ENCODE data around the gene EEIG1. TPM values are rescaled to one million over a fixed set of nuclear protein-coding genes. Genes with fewer than 3 reads are reported as not detected.

The EEIG1 gene
- total RNA-seq, 4 donors from 2014 or later = 43.1 to 85.8 (median 59.5) TPM

GRCh38 chr9:127958728-127959127 is 22.1 kb downstream of the EEIG1 start:
- 96% methylated on average over 1 of the region's 1 CpG for WGBS
- Histone ChIP-seq H3K4me1 (peaks cover 86% of the 10 kb centered on the region), H3K9me3 (no peaks in the 10 kb centered on the region), H3K4me3 (no peak overlapping the region), H3K27me3 (no peaks in the 10 kb centered on the region), H3K36me3 (no peaks in the 10 kb centered on the region), H3K27ac (peak overlapping the region; percentile 49)
- DNase-seq (ENCODE audit: low spot score in 2 of 2) = no peak
- TF ChIP-seq CTCF (IDR thresholded peaks at IDR 0.05) = no peak
- TF ChIP-seq POLR2A (IDR thresholded peaks at IDR 0.05) = no peak
- no peak for TF ChIP-seq EP300 (IDR thresholded peaks at IDR 0.05)

- no peaks in the 10 kb centered on the region for H3K36me3 ChIP-seq
- TF ChIP-seq EP300 (IDR thresholded peaks at IDR 0.05) (no peak), CTCF (IDR thresholded peaks at IDR 0.05) (peak; percentile 46 to 66), POLR2AphosphoS5 (IDR thresholded peaks at IDR 0.05) (peak in 1 of 3 donors; percentile 8), POLR2A (IDR thresholded peaks at IDR 0.05) (no peak)
- WGBS = 34% methylated on average over 11 of the region's 12 CpGs
- H3K27me3 ChIP-seq = no peaks in the 10 kb centered on the region
- peaks cover 80% of the 10 kb centered on the region for H3K4me1 ChIP-seq
- peak in 1 of 2 donors; percentile 89 for DNase-seq (ENCODE audit: low spot score in 2 of 2)
- H3K4me3 ChIP-seq = peak overlapping the region; percentile 5
- H3K27ac ChIP-seq = peak overlapping the region; percentile 88
- H3K9me3 ChIP-seq = no peaks in the 10 kb centered on the region
These were observed 25.3 kb downstream of the EEIG1 start for GRCh38 chr9:127955294-127956015.

GRCh38 chr9:127954831-127955293 is 25.9 kb downstream of the EEIG1 start:
- H3K4me1 ChIP-seq = peaks cover 80% of the 10 kb centered on the region
- no peak for DNase-seq (ENCODE audit: low spot score in 2 of 2)
- TF ChIP-seq POLR2AphosphoS5 (IDR thresholded peaks at IDR 0.05) (no peak), EP300 (IDR thresholded peaks at IDR 0.05) (no peak), CTCF (IDR thresholded peaks at IDR 0.05) (no peak)

GRCh38 chr9:127953768-127954505 is 26.9 kb downstream of the EEIG1 start:
- Histone ChIP-seq H3K4me3 (no peak overlapping the region), H3K27ac (peak overlapping the region; percentile 88), H3K27me3 (no peaks in the 10 kb centered on the region), H3K9me3 (no peaks in the 10 kb centered on the region), H3K36me3 (peaks cover 8% of the 10 kb centered on the region), H3K4me1 (peaks cover 76% of the 10 kb centered on the region)
- WGBS = 82% methylated on average over 17 of the region's 17 CpGs
- TF ChIP-seq POLR2AphosphoS5 (IDR thresholded peaks at IDR 0.05) = no peak
- no peak for TF ChIP-seq EP300 (IDR thresholded peaks at IDR 0.05)
- no peak for TF ChIP-seq POLR2A (IDR thresholded peaks at IDR 0.05)
- no peak for TF ChIP-seq CTCF (IDR thresholded peaks at IDR 0.05)
- no peak for DNase-seq (ENCODE audit: low spot score in 2 of 2)

More at GRCh38 chr9:127954831-127955293, 25.9 kb downstream of the EEIG1 start:
- Histone ChIP-seq H3K9me3 (no peaks in the 10 kb centered on the region), H3K27ac (peak overlapping the region; percentile 88), H3K36me3 (peaks cover 3% of the 10 kb centered on the region), H3K27me3 (no peaks in the 10 kb centered on the region), H3K4me3 (peak overlapping the region; percentile 5)
- WGBS = 20% methylated on average over 2 of the region's 13 CpGs

- peak overlapping the region; percentile 88 for H3K27ac ChIP-seq
- no peaks in the 10 kb centered on the region for H3K9me3 ChIP-seq
- no peaks in the 10 kb centered on the region for H3K27me3 ChIP-seq
- TF ChIP-seq CTCF (IDR thresholded peaks at IDR 0.05) (no peak), EP300 (IDR thresholded peaks at IDR 0.05) (no peak), POLR2A (IDR thresholded peaks at IDR 0.05) (no peak)
- no peak for DNase-seq (ENCODE audit: low spot score in 2 of 2)
- H3K4me3 ChIP-seq = no peak overlapping the region
- peaks cover 8% of the 10 kb centered on the region for H3K36me3 ChIP-seq
- peaks cover 76% of the 10 kb centered on the region for H3K4me1 ChIP-seq
- WGBS = 93% methylated on average over 1 of the region's 1 CpG
These were observed 27.6 kb downstream of the EEIG1 start for GRCh38 chr9:127953154-127953553.

Data from suprapubic skin (tissue), 4 donors.